Body of pancreas (tissue), 4 donors: ENCODE results near the gene FBN2. TPM values are rescaled to one million over a fixed set of nuclear protein-coding genes. Genes with fewer than 3 reads are reported as not detected.

Experiments
- ATAC-seq: fragments of 150-250 bp; one replicate; pipeline ENCODE4 v1.9.1; 2016
- DNase-seq, 4 donors: peaks; one replicate each; pipeline ENCODE4 v3.0.0-alpha.2; 2019
- H3K27ac ChIP-seq, 4 donors: fragments of 200-600 bp; sonication (generic); 1 replicate in 3 of 4; 2 replicates in 1 of 4; pipeline versions ENCODE4 v1.5.1 to v1.6.1; 2016 to 2019; ENCODE audit warnings: mild to moderate bottlenecking in 1 of 4, mixed read lengths in 1 of 4, moderate library complexity in 1 of 4
- H3K27me3 ChIP-seq, 2 donors: fragments of 200-600 bp; sonication (generic); one replicate each; pipeline ENCODE4 v1.6.0; 2016; ENCODE audit warnings: mild to moderate bottlenecking in 1 of 2
- H3K36me3 ChIP-seq, 2 donors: fragments of 200-600 bp; sonication (generic); replicated peaks in 1 of 2; 2 replicates each; pipeline ENCODE4 v1.5.1; 2016; ENCODE audit warnings: low read depth in 2 of 2; ENCODE audit not compliant: insufficient read depth in 1 of 2
- H3K4me1 ChIP-seq: fragments of 200-600 bp; sonication (generic); one replicate; pipeline ENCODE4 v1.6.0; 2016
- H3K4me3 ChIP-seq, 2 donors: fragments of 200-600 bp; sonication (generic); 1 replicate in 1 of 2; 2 replicates in 1 of 2; pipeline ENCODE4 v1.5.1; 2016 to 2019
- H3K9me3 ChIP-seq, 3 donors: fragments of 200-600 bp; sonication (generic); 1 replicate in 2 of 3; 2 replicates in 1 of 3; pipeline ENCODE4 v1.5.1; 2016
- POLR2A ChIP-seq, 3 donors: fragments of 450-650 bp; IDR thresholded peaks; one replicate each; pipeline ENCODE4 v1.6.1; 2016; ENCODE audit warnings: antibody characterized with exemption in 3 of 3, mild to moderate bottlenecking in 2 of 3
- WGBS, 2 donors: methylation state at CpG; one replicate each; pipeline ENCODE4 v1.1.5; 2017; 5-methylcytosine and 5-hydroxymethylcytosine counted together
- intact Hi-C: fragments of 100-400 bp; cut with DNase I; formaldehyde crosslinking; loops from one replicate; pipeline ENCODE4 v1.15.1; 2023
- total RNA-seq, 2 donors: library from RNA; depleted of rRNA; stranded (reverse); fragments of >200 nt; gene quantifications; one replicate each; pipeline ENCODE4 v1.1.0, GENCODE V29; 2016
- TF ChIP-seq, protein P1 (sequence below), 7 experiments: fragments of 450-650 bp in 4 of 7; fragments of 200-600 bp in 3 of 7; sonication (generic) in 3 of 7; IDR thresholded peaks; one replicate each; pipeline ENCODE4 v1.5.1; 2016 to 2019; ENCODE audit warnings: antibody characterized with exemption in 7 of 7

FBN2 gene
- total RNA-seq, 2 donors from 2014 or later = 0.26 TPM; not detected in 1

- TF ChIP-seq, protein P1, sequence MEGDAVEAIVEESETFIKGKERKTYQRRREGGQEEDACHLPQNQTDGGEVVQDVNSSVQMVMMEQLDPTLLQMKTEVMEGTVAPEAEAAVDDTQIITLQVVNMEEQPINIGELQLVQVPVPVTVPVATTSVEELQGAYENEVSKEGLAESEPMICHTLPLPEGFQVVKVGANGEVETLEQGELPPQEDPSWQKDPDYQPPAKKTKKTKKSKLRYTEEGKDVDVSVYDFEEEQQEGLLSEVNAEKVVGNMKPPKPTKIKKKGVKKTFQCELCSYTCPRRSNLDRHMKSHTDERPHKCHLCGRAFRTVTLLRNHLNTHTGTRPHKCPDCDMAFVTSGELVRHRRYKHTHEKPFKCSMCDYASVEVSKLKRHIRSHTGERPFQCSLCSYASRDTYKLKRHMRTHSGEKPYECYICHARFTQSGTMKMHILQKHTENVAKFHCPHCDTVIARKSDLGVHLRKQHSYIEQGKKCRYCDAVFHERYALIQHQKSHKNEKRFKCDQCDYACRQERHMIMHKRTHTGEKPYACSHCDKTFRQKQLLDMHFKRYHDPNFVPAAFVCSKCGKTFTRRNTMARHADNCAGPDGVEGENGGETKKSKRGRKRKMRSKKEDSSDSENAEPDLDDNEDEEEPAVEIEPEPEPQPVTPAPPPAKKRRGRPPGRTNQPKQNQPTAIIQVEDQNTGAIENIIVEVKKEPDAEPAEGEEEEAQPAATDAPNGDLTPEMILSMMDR (IDR thresholded peaks at IDR 0.05) = no peak
- TF ChIP-seq POLR2A (IDR thresholded peaks at IDR 0.05) = no peak
- intact Hi-C loops = no loop called here
- Histone ChIP-seq H3K36me3 (no peaks in the 10 kb centered on the region), H3K4me3 (no peak overlapping the region), H3K9me3 (no peaks in the 10 kb centered on the region), H3K4me1 (no peaks in the 10 kb centered on the region), H3K27me3 (no peaks in the 10 kb centered on the region), H3K27ac (no peak overlapping the region)
- ATAC-seq (no peak), DNase-seq (no peak)
- WGBS, 2 donors = 84 to 85% methylated on average over 6 of the region's 6 CpGs
These were observed 279.7 kb downstream of the FBN2 start for GRCh38 chr5:128258372-128258771.

GRCh38 chr5:128257076-128257475 lies 281.0 kb downstream of the FBN2 start:
- Histone ChIP-seq H3K27ac (no peak overlapping the region), H3K36me3 (no peaks in the 10 kb centered on the region), H3K4me3 (no peak overlapping the region), H3K9me3 (no peaks in the 10 kb centered on the region), H3K27me3 (no peaks in the 10 kb centered on the region), H3K4me1 (no peaks in the 10 kb centered on the region)
- intact Hi-C loops = no loop called here
- 63 to 67% methylated on average over 2 of the region's 2 CpGs for whole genome bisulfite sequencing, 2 donors
- TF ChIP-seq, protein P1 (IDR thresholded peaks at IDR 0.05) = no peak
- TF ChIP-seq POLR2A (IDR thresholded peaks at IDR 0.05) = no peak
- DNase-seq (no peak), ATAC-seq (no peak)

DNA sequence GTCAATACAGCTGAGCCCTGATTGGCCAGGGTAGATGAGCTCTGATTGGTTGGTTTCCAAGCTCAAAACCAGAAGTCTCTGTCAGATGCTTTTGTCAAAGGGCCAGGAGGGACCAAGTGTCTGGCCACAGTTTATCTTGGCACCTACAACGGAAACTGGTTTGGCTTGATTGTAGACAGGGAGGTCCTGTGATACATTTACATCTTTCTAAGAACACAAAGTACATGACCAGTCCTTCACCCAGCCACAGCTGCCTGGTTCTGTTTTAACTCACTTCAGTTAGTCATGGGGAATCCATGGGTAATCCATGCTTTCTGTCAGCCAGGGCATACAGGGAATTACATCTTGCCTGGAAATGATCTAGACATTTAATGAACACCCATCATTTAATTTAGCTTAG lies 283.3 kb downstream of the FBN2 start:
- DNase-seq (no peak), ATAC-seq (no peak)
- Histone ChIP-seq H3K27me3 (no peaks in the 10 kb centered on the region), H3K9me3 (no peaks in the 10 kb centered on the region), H3K4me1 (no peaks in the 10 kb centered on the region), H3K4me3 (no peak overlapping the region), H3K27ac (no peak overlapping the region), H3K36me3 (no peaks in the 10 kb centered on the region)
- WGBS, 2 donors = 50 to 57% methylated on average over 1 of the region's 1 CpG
- TF ChIP-seq, protein P1 (IDR thresholded peaks at IDR 0.05) = no peak
- no peak for TF ChIP-seq POLR2A (IDR thresholded peaks at IDR 0.05)
- intact Hi-C loops = no loop called here

DNA sequence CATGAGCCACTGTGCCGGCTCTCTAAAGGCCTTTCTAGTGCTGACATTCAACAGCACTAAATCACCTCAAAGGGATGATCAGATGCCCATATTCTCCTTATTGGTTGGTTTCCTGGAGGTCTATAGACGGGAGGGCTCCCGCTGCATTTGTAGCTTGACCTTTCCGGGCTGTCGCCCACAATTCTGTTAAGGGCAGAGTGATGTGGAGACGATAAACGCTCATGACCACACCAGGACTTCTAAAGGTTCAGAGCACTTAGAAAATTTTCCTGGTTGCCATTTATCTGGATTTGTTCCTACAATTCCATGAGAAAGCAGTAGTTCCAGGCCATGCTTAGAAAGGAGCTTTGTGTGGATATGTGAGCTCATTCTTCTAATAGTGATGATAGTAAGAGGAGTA lies 284.2 kb downstream of the FBN2 start:
- DNase-seq (no peak), ATAC-seq (no peak)
- Histone ChIP-seq H3K27me3 (no peaks in the 10 kb centered on the region), H3K36me3 (no peaks in the 10 kb centered on the region), H3K4me3 (no peak overlapping the region), H3K9me3 (no peaks in the 10 kb centered on the region), H3K4me1 (no peaks in the 10 kb centered on the region), H3K27ac (no peak overlapping the region)
- intact Hi-C loops = no loop called here
- 89 to 94% methylated on average over 7 of the region's 7 CpGs for WGBS, 2 donors
- TF ChIP-seq, protein P1 (IDR thresholded peaks at IDR 0.05) = no peak
- no peak for TF ChIP-seq POLR2A (IDR thresholded peaks at IDR 0.05)

GRCh38 chr5:128253161-128253560 lies 284.9 kb downstream of the FBN2 start:
- DNase-seq (no peak), ATAC-seq (no peak)
- TF ChIP-seq, protein P1 (IDR thresholded peaks at IDR 0.05) = no peak
- H3K4me1 ChIP-seq = no peaks in the 10 kb centered on the region
- H3K4me3 ChIP-seq = no peak overlapping the region
- H3K9me3 ChIP-seq = no peaks in the 10 kb centered on the region
- H3K27me3 ChIP-seq = no peaks in the 10 kb centered on the region
- no peaks in the 10 kb centered on the region for H3K36me3 ChIP-seq
- no peak overlapping the region for H3K27ac ChIP-seq
- WGBS, 2 donors = 68 to 82% methylated on average over 5 of the region's 5 CpGs
- intact Hi-C loops = no loop called here
